HG02571 (cell line): ENCODE measurements around the gene SS18L1.

Experiments used
- ATAC-seq: cut with Tn5 transposase; IDR thresholded peaks from one replicate; pipeline ENCODE4 v1.9.1; 2021; ENCODE audit warnings: mild to moderate bottlenecking, moderate library complexity; ENCODE audit not compliant: unreplicated experiment

The SS18L1 gene

GRCh38 chr20:62208795-62209755, 65.5 kb downstream of the SS18L1 start:
- ATAC-seq: no peak

GRCh38 chr20:62209850-62210495, 66.4 kb downstream of the SS18L1 start:
- no peak for ATAC-seq

GRCh38 chr20:62210496-62210855, 66.9 kb downstream of the SS18L1 start:
- no peak for ATAC-seq

- ATAC-seq: no peak
Observed at GRCh38 chr20:62211216-62211615, 67.6 kb downstream of the SS18L1 start.

GRCh38 chr20:62211769-62212288, 68.3 kb downstream of the SS18L1 start:
- no peak for ATAC-seq

- no peak for ATAC-seq
Observed at GRCh38 chr20:62212299-62212698, 68.7 kb downstream of the SS18L1 start.

- no peak for ATAC-seq
Observed at GRCh38 chr20:62214067-62214466, 70.5 kb downstream of the SS18L1 start.

- no peak for ATAC-seq
Observed at GRCh38 chr20:62215020-62215990, 71.7 kb downstream of the SS18L1 start.

GRCh38 chr20:62215991-62216635, 72.5 kb downstream of the SS18L1 start:
- no peak for ATAC-seq

GRCh38 chr20:62216636-62217566, 73.3 kb downstream of the SS18L1 start:
- ATAC-seq: no peak

GRCh38 chr20:62217913-62218773, 74.6 kb downstream of the SS18L1 start:
- no peak for ATAC-seq

- no peak for ATAC-seq
Observed at GRCh38 chr20:62219101-62219991, 75.8 kb downstream of the SS18L1 start.

GRCh38 chr20:62219992-62220665, 76.6 kb downstream of the SS18L1 start, which contains the start of gene HRH3:
Gene HRH3 (minus strand): TSS chr20:62220278. CDS start chr20:62219970, 308 bp downstream.
- no peak for ATAC-seq

GRCh38 chr20:62220666-62221568, 77.3 kb downstream of the SS18L1 start:
- ATAC-seq: no peak

- no peak for ATAC-seq
Observed at GRCh38 chr20:62222266-62222850, 78.8 kb downstream of the SS18L1 start.
